Gastrocnemius medialis (tissue), 4 donors: ENCODE measurements around the gene LETMD1.

Experiments
- POLR2A ChIP-seq, 2 donors: fragments of 450-650 bp; IDR thresholded peaks; one replicate each; pipeline ENCODE4 v1.6.1; 2017; ENCODE audit warnings: antibody characterized with exemption in 2 of 2, mild to moderate bottlenecking in 2 of 2, moderate library complexity in 2 of 2
- TF ChIP-seq, protein P1 (sequence below), 5 experiments: fragments of 450-650 bp in 3 of 5; fragments of 200-600 bp in 2 of 5; sonication (generic) in 2 of 5; IDR thresholded peaks in 4 of 5; conservative IDR thresholded peaks in 1 of 5; 1 replicate in 4 of 5; 2 replicates in 1 of 5; pipeline ENCODE4 v1.5.1; 2016 to 2019; ENCODE audit warnings: antibody characterized with exemption in 5 of 5, mild to moderate bottlenecking in 3 of 5, moderate library complexity in 3 of 5

DNA sequence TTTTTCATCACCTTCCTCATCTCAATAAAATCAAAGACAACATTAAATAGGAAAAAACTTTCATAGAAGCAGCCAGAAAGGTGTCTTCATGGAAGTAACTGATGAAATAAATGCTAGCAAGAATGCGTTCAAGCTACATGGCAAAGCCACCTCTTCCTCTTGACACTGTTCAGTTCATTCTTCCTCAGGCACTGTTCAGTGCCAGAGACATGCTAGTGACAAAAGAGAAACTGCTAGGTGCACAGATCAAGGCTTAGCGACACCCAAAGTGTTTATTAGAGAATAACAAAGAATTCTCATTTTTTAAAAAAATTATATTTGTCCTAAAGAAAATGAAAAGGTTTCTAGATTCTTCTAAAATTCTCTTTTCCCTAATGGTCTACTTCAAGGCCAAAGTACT is 29.2 kb upstream of the LETMD1 start:
- TF ChIP-seq, protein P1, sequence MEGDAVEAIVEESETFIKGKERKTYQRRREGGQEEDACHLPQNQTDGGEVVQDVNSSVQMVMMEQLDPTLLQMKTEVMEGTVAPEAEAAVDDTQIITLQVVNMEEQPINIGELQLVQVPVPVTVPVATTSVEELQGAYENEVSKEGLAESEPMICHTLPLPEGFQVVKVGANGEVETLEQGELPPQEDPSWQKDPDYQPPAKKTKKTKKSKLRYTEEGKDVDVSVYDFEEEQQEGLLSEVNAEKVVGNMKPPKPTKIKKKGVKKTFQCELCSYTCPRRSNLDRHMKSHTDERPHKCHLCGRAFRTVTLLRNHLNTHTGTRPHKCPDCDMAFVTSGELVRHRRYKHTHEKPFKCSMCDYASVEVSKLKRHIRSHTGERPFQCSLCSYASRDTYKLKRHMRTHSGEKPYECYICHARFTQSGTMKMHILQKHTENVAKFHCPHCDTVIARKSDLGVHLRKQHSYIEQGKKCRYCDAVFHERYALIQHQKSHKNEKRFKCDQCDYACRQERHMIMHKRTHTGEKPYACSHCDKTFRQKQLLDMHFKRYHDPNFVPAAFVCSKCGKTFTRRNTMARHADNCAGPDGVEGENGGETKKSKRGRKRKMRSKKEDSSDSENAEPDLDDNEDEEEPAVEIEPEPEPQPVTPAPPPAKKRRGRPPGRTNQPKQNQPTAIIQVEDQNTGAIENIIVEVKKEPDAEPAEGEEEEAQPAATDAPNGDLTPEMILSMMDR (IDR thresholded peaks at IDR 0.05 in 4 of 5, conservative IDR thresholded peaks at IDR 0.05 in 1 of 5) = no peak
- no peak for TF ChIP-seq POLR2A (IDR thresholded peaks at IDR 0.05)
